ENCODE results near the gene MCF2L. TPM values are rescaled to one million over a fixed set of nuclear protein-coding genes. Genes with fewer than 3 reads are reported as not detected.
A peak's percentile ranks its signal among the peaks of the same experiment; 100 is the strongest.

MCF2L gene, protein sequence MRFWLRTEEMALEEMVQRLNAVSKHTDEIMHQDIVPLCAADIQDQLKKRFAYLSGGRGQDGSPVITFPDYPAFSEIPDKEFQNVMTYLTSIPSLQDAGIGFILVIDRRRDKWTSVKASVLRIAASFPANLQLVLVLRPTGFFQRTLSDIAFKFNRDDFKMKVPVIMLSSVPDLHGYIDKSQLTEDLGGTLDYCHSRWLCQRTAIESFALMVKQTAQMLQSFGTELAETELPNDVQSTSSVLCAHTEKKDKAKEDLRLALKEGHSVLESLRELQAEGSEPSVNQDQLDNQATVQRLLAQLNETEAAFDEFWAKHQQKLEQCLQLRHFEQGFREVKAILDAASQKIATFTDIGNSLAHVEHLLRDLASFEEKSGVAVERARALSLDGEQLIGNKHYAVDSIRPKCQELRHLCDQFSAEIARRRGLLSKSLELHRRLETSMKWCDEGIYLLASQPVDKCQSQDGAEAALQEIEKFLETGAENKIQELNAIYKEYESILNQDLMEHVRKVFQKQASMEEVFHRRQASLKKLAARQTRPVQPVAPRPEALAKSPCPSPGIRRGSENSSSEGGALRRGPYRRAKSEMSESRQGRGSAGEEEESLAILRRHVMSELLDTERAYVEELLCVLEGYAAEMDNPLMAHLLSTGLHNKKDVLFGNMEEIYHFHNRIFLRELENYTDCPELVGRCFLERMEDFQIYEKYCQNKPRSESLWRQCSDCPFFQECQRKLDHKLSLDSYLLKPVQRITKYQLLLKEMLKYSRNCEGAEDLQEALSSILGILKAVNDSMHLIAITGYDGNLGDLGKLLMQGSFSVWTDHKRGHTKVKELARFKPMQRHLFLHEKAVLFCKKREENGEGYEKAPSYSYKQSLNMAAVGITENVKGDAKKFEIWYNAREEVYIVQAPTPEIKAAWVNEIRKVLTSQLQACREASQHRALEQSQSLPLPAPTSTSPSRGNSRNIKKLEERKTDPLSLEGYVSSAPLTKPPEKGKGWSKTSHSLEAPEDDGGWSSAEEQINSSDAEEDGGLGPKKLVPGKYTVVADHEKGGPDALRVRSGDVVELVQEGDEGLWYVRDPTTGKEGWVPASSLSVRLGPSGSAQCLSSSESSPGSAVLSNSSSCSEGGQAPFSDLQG
- 100 to 1,000 TPM in 1 of 4 donors, 10 to 100 TPM in 3; 12.8 to 169 (median 41.5) TPM for total RNA-seq

DNA sequence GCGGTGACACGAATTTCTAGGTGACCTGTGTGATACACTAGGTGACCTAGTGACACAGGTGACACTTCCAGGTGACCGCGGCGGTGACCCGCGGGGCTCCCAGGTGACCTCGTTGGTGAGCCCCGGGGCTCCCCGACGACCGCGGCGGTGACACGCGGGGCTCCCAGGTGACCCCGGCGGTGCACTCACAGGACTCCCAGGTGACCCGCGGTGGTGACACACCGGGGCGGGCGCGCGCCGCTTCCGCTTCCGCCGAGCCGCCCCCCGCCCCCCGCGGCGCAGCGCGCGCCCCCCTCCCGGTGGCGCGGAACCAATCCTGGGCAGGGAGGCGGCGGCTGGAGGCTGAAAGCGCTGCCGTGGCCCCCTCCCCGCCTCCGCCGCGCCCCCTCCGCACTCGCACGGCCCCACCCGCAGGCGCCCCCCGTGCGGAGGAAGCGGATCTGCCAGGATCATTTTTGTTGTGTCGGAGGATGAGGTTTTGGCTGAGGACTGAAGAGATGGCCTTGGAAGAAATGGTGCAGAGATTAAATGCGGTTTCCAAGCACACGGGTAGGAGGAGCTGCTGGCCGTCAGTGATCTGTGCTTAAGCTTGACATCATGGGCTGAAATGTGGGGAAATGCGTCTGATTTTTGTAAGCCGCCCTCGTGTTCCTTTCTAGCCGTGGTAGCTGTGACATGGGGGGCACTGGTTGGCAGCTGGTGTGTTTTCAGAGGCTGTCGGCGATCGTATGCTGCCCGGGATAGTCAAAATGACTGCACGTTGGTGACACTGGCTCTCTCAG, at the start of gene MCF2L:
TSS of gene MCF2L (plus strand) at position 305 of the 782 bp plus-strand sequence. CDS start at position 471, 166 bp downstream.
- TF ChIP-seq, protein P1, sequence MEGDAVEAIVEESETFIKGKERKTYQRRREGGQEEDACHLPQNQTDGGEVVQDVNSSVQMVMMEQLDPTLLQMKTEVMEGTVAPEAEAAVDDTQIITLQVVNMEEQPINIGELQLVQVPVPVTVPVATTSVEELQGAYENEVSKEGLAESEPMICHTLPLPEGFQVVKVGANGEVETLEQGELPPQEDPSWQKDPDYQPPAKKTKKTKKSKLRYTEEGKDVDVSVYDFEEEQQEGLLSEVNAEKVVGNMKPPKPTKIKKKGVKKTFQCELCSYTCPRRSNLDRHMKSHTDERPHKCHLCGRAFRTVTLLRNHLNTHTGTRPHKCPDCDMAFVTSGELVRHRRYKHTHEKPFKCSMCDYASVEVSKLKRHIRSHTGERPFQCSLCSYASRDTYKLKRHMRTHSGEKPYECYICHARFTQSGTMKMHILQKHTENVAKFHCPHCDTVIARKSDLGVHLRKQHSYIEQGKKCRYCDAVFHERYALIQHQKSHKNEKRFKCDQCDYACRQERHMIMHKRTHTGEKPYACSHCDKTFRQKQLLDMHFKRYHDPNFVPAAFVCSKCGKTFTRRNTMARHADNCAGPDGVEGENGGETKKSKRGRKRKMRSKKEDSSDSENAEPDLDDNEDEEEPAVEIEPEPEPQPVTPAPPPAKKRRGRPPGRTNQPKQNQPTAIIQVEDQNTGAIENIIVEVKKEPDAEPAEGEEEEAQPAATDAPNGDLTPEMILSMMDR (IDR thresholded peaks at IDR 0.05): no peak
- peak; percentile 54 for ATAC-seq (ENCODE audit: low FRiP score)

DNA sequence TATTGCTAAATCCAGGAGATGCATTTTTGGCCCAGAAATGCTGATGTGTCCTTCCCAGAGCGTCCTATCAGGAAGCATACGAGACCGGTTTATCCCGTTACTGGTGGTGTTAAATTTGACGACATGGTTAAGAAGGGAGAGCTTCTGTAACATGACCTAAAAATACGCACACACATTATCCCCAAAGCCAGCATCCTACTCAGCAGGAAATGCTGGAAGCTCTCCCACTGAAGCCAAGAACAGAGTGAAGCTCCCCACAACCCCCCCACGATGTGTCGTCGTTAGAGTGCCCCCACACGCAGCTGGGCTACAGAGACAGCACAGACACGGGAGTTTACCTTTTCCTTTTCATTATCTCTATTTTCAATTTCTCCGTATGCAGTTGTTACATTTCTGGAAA, 45.1 kb upstream of the MCF2L start:
- no peak for ATAC-seq (ENCODE audit: low FRiP score)
- TF ChIP-seq, protein P1 (IDR thresholded peaks at IDR 0.05): no peak
- DNase-seq (ENCODE audit: low spot score): no peak

More for the DNA sequence above, at the start of gene MCF2L:
- no peak for DNase-seq (ENCODE audit: low spot score)

DNA sequence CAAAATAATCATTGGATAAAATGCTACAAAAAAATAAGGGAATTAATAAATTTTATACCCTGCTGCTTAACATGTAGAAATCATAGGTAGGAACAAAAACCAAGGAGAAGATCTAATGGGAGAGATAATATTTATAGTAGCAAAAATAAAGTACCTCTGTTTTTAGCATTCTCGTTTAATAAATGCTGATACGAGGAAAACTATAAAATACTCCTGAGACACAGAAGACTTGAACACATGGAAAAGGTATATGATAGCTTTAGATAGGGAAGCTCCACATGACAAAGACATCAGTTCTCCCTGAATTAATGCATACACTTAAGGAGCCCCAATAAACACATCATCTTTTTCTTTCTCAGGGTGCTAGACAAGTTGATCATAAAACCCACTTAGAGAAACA, 44.6 kb upstream of the MCF2L start:
- DNase-seq (ENCODE audit: low spot score) (no peak), ATAC-seq (ENCODE audit: low FRiP score) (no peak)
- TF ChIP-seq, protein P1 (IDR thresholded peaks at IDR 0.05): no peak

DNA sequence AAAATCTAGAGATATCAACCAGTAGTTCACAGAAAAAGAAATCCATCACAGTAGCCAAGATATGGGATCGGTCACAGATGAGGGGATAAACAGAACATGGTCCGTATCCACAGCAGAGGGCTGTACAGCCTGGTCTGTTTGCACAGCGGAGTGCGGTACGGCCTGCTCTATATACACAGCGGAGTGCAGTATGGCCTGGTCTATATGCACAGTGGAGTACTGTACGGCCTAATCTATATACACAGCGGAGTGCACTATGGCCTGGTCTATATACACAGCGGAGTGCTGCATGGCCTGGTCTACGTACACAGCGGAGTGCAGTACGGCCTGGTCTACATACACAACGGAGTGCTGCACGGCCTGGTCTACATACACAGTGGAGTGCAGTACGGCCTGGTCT, 43.0 kb upstream of the MCF2L start:
- ATAC-seq (ENCODE audit: low FRiP score) (no peak), DNase-seq (ENCODE audit: low spot score) (no peak)
- TF ChIP-seq, protein P1 (IDR thresholded peaks at IDR 0.05): no peak

DNA sequence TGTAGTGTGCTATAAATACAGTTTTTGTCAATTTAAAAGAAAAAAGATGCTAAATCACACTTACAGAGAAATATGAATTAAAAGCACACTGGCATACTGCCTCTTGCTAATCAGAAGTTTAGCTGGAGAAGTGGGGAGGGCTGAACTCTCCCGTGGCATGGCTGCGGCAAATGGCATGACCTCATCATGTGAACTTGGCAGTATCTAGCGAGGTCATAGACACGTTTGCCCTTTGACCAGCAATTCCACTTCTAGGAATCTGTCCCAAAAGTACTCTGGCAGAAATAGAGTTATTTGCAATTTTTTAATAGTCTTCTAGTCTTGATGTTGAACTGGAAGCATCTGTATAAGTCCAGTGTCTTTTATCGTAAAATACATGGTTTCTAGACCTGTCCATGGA, 42.0 kb upstream of the MCF2L start:
- TF ChIP-seq, protein P1 (IDR thresholded peaks at IDR 0.05): no peak
- no peak for DNase-seq (ENCODE audit: low spot score)
- no peak for ATAC-seq (ENCODE audit: low FRiP score)

All from omental fat pad (tissue), 4 donors.